ENCODE data around the gene NKTR.

DNA sequence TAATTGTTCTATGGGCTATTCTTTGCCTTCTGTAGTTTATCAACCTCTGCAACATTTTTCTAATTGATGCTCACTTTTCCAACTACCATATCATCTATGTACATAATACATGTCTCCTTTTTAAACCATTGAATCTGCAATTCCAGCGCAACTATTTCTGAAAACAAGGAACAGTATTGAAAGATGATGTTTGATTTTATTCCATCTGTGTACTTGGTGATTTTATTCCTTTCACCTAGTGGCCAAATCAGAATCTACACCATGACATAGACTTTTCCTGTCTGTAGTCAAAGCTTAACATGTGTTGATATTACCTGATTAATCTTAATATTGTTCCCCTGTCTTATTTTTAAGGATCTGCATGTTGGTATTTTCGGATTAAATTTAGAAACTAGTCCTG, 13.0 kb downstream of the NKTR start:
- TF ChIP-seq CEBPB (IDR thresholded peaks at IDR 0.05) = no peak
- no peak for TF ChIP-seq EP300 (IDR thresholded peaks at IDR 0.05; ENCODE audit: borderline replicate concordance)
- no peak for TF ChIP-seq RAD21 (IDR thresholded peaks at IDR 0.05; ENCODE audit: low read depth)
- TF ChIP-seq, protein P1, sequence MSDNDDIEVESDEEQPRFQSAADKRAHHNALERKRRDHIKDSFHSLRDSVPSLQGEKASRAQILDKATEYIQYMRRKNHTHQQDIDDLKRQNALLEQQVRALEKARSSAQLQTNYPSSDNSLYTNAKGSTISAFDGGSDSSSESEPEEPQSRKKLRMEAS (IDR thresholded peaks at IDR 0.05) = no peak
- no peak for TF ChIP-seq TCF12 (IDR thresholded peaks at IDR 0.05; ENCODE audit: low read depth)
